Type B pancreatic cell (in vitro differentiated cells): ENCODE data around the gene GBA2. TPM values are rescaled to one million over a fixed set of nuclear protein-coding genes. Genes with fewer than 3 reads are reported as not detected.

Experiments used
- DNase-seq: peaks from one replicate; pipeline ENCODE4 v3.0.0; 2021; ENCODE audit warnings: mixed read lengths; ENCODE audit not compliant: unreplicated experiment; ENCODE audit errors: extremely low spot score
- H3K27ac Mint-ChIP-seq: 2 replicates; pipeline ENCODE4 v1.8.0; 2021; ENCODE audit warnings: mild to moderate bottlenecking, mixed read lengths
- H3K27me3 Mint-ChIP-seq: 2 replicates; pipeline ENCODE4 v1.8.0; 2021; ENCODE audit warnings: mixed read lengths
- H3K36me3 Mint-ChIP-seq: 2 replicates; pipeline ENCODE4 v1.8.0; 2021; ENCODE audit warnings: mixed read lengths
- H3K4me1 Mint-ChIP-seq: one replicate; pipeline ENCODE4 v1.8.0; 2021; ENCODE audit warnings: mixed read lengths; ENCODE audit not compliant: unreplicated experiment
- H3K4me3 Mint-ChIP-seq: 2 replicates; pipeline ENCODE4 v1.8.0; 2021; ENCODE audit warnings: mild to moderate bottlenecking, mixed read lengths
- H3K9me3 Mint-ChIP-seq: 2 replicates; pipeline ENCODE4 v1.8.0; 2021; ENCODE audit warnings: mixed read lengths
- total RNA-seq: library from RNA; stranded (reverse); gene quantifications from 2 replicates; pipeline ENCODE4 v1.2.1, GENCODE V29; 2021; ENCODE audit warnings: low replicate concordance
- TF ChIP-seq, protein P1 (sequence below): fragments of 200-600 bp; sonication (generic); conservative IDR thresholded peaks from 2 replicates; pipeline ENCODE4 v1.5.0; 2021; ENCODE audit warnings: antibody characterized with exemption, mild to moderate bottlenecking

GBA2 gene
- total RNA-seq, 1 donor from 2014 or later: 100 TPM

GRCh38 chr9:35743880-35744518 is 5.0 kb downstream of the GBA2 start:
- no peak overlapping the region for H3K4me3 Mint-ChIP-seq
- DNase-seq: no peak
- H3K4me1 Mint-ChIP-seq: peaks cover 23% of the 10 kb centered on the region
- peaks cover 34% of the 10 kb centered on the region for H3K36me3 Mint-ChIP-seq
- H3K27me3 Mint-ChIP-seq: no peaks in the 10 kb centered on the region
- H3K9me3 Mint-ChIP-seq: no peaks in the 10 kb centered on the region
- TF ChIP-seq, protein P1, sequence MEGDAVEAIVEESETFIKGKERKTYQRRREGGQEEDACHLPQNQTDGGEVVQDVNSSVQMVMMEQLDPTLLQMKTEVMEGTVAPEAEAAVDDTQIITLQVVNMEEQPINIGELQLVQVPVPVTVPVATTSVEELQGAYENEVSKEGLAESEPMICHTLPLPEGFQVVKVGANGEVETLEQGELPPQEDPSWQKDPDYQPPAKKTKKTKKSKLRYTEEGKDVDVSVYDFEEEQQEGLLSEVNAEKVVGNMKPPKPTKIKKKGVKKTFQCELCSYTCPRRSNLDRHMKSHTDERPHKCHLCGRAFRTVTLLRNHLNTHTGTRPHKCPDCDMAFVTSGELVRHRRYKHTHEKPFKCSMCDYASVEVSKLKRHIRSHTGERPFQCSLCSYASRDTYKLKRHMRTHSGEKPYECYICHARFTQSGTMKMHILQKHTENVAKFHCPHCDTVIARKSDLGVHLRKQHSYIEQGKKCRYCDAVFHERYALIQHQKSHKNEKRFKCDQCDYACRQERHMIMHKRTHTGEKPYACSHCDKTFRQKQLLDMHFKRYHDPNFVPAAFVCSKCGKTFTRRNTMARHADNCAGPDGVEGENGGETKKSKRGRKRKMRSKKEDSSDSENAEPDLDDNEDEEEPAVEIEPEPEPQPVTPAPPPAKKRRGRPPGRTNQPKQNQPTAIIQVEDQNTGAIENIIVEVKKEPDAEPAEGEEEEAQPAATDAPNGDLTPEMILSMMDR: no peak
- H3K27ac Mint-ChIP-seq: no peak overlapping the region

DNA sequence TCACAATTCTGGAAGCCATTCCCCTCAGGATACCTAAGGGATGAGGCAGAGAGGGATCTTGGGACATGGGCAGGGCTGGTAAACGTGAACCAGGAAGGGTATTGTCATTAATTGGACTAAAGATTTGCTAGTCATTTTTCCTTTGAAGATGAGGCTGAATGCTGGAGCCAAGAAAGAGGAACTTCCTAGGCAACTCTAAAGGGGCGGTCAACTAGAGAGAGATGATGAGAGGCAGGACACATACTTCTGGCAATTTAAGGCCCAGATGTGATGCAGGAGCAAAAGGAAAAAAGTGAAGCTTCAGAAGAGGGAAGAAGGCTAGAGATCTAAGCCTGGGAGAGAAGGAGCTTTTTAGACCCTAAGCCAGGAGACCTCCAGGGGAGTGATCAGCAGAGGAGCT is 5.6 kb downstream of the GBA2 start:
- TF ChIP-seq, protein P1: no peak
- Mint-ChIP-seq H3K4me3 (no peak overlapping the region), H3K27ac (no peak overlapping the region), H3K9me3 (no peaks in the 10 kb centered on the region), H3K36me3 (peaks cover 40% of the 10 kb centered on the region), H3K4me1 (peaks cover 23% of the 10 kb centered on the region), H3K27me3 (no peaks in the 10 kb centered on the region)
- no peak for DNase-seq

GRCh38 chr9:35741740-35742139 is 7.3 kb downstream of the GBA2 start:
- H3K4me1 Mint-ChIP-seq: peaks cover 11% of the 10 kb centered on the region

GRCh38 chr9:35740243-35740642 is 8.8 kb downstream of the GBA2 start:
- Mint-ChIP-seq H3K36me3 (peaks cover 41% of the 10 kb centered on the region), H3K27me3 (no peaks in the 10 kb centered on the region), H3K9me3 (no peaks in the 10 kb centered on the region), H3K4me1 (no peaks in the 10 kb centered on the region), H3K4me3 (no peak overlapping the region), H3K27ac (no peak overlapping the region)
- no peak for DNase-seq
- TF ChIP-seq, protein P1: no peak

More at GRCh38 chr9:35741740-35742139, 7.3 kb downstream of the GBA2 start:
- Mint-ChIP-seq H3K27ac (no peak overlapping the region), H3K4me3 (no peak overlapping the region), H3K9me3 (no peaks in the 10 kb centered on the region), H3K36me3 (peaks cover 43% of the 10 kb centered on the region), H3K27me3 (no peaks in the 10 kb centered on the region)
- no peak for DNase-seq
- TF ChIP-seq, protein P1: no peak

DNA sequence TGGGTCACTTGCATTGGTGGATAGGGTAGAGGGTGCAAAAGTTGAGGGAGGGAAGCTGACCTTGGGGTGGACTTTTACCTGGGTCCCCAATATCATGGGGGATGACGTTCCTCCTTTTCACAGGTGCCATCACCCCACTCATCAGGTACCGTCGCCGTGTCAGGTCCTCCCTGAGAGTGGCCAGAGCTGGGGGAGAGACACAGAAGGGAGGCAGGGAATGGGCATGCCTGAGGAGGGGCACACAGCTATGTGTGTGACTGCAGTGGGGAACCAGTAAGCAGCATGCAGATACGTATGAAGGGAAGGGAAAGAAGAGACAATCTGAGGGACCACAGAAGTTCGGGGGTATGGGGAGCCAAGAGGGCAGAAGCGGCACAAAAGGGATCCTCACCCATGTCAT is 10.1 kb downstream of the GBA2 start:
- DNase-seq: no peak
- TF ChIP-seq, protein P1: no peak
- Mint-ChIP-seq H3K4me3 (no peak overlapping the region), H3K27ac (peak overlapping the region; percentile 18), H3K27me3 (no peaks in the 10 kb centered on the region), H3K9me3 (no peaks in the 10 kb centered on the region), H3K36me3 (peaks cover 41% of the 10 kb centered on the region), H3K4me1 (no peaks in the 10 kb centered on the region)
